Activated CD8-positive, alpha-beta T cell treated with anti-CD3 and anti-CD28 coated beads for 36 hours (primary cell): ENCODE results near the gene PRDM11. TPM values are rescaled to one million over a fixed set of nuclear protein-coding genes. Genes with fewer than 3 reads are reported as not detected.

Source experiments
- ATAC-seq: fragments of 200-7000 bp; cut with Tn5 transposase; one replicate; pipeline ENCODE4 v1.10.0; 2021; ENCODE audit warnings: mild to moderate bottlenecking, moderate library complexity
- CTCF ChIA-PET: fragments of 350-600 bp; sonication (Branson Sonifier 250); formaldehyde crosslinking; loops from one replicate; lab custom pipeline; 2021; ENCODE audit warnings: antibody characterized with exemption; lab: Charles Lee
- POLR2A ChIA-PET: fragments of 350-600 bp; sonication (Branson Sonifier 250); formaldehyde crosslinking; loops from one replicate; lab custom pipeline; 2021; ENCODE audit warnings: antibody characterized with exemption; lab: Charles Lee
- DNase-seq: peaks from one replicate; pipeline ENCODE4 v3.0.0-alpha.2; 2020
- H3K27ac Mint-ChIP-seq: one replicate; pipeline ENCODE4 v1.8.0; 2021; ENCODE audit warnings: mild to moderate bottlenecking, mixed read lengths
- H3K27me3 Mint-ChIP-seq: one replicate; pipeline ENCODE4 v1.8.0; 2021; ENCODE audit warnings: mixed read lengths
- H3K36me3 Mint-ChIP-seq: one replicate; pipeline ENCODE4 v1.8.0; 2021; ENCODE audit warnings: low read depth, mixed read lengths
- H3K4me1 Mint-ChIP-seq: one replicate; pipeline ENCODE4 v1.8.0; 2021; ENCODE audit warnings: low read depth, mixed read lengths
- H3K4me3 Mint-ChIP-seq: one replicate; pipeline ENCODE4 v1.8.0; 2021; ENCODE audit warnings: mild to moderate bottlenecking, moderate library complexity, mixed read lengths
- H3K9me3 Mint-ChIP-seq: one replicate; pipeline ENCODE4 v1.8.0; 2021; ENCODE audit warnings: mixed read lengths
- CTCF ChIP-seq: fragments of 200-600 bp; IDR thresholded peaks from one replicate; pipeline ENCODE4 v1.8.0; 2022; ENCODE audit warnings: antibody characterized with exemption, mild to moderate bottlenecking
- intact Hi-C: fragments of 100-400 bp; cut with micrococcal nuclease; formaldehyde crosslinking; loops from one replicate; pipeline ENCODE4 v1.10.0; 2022
- total RNA-seq, 2 experiments: library from RNA; stranded (reverse); gene quantifications; one replicate each; pipeline ENCODE4 v1.2.3, GENCODE V29; 2021

The PRDM11 gene
- total RNA-seq, 2 experiments from 2014 or later: 2.6 to 3.5 TPM

- intact Hi-C loops: no loop called here
- TF ChIP-seq CTCF: peak; percentile 12
- no peaks in the 10 kb centered on the region for H3K36me3 Mint-ChIP-seq
- ChIA-PET CTCF (interaction anchor here (0.8 to 2.1 kb wide), 17 partner anchors 10 to 290 kb away, joined by 3 to 10 read pairs (median 3); no protein-coding TSS in a partner anchor), POLR2A (no interaction called here)
- ATAC-seq (no peak), DNase-seq (no peak)
- no peaks in the 10 kb centered on the region for H3K4me1 Mint-ChIP-seq
- H3K27ac Mint-ChIP-seq: no peak overlapping the region
- peaks cover 15% of the 10 kb centered on the region for H3K27me3 Mint-ChIP-seq
- no peaks in the 10 kb centered on the region for H3K9me3 Mint-ChIP-seq
- H3K4me3 Mint-ChIP-seq: no peak overlapping the region
Observed at GRCh38 chr11:45233804-45234170, 87.3 kb downstream of the PRDM11 start.

- POLR2A ChIA-PET: no interaction called here
- no peak for ATAC-seq
- Mint-ChIP-seq H3K4me1 (no peaks in the 10 kb centered on the region), H3K27ac (no peak overlapping the region), H3K27me3 (peaks cover 16% of the 10 kb centered on the region), H3K36me3 (no peaks in the 10 kb centered on the region), H3K4me3 (no peak overlapping the region), H3K9me3 (peaks cover under 1% of the 10 kb centered on the region)
- DNase-seq: no peak
- CTCF ChIA-PET: interaction anchor here (1.1 to 3.5 kb wide), 9 partner anchors 10 to 129 kb away, joined by 3 to 14 read pairs (median 6); no protein-coding TSS in a partner anchor
- intact Hi-C loops: no loop called here
- no peak for TF ChIP-seq CTCF
Observed at GRCh38 chr11:45234306-45235006, 88.0 kb downstream of the PRDM11 start.

DNA sequence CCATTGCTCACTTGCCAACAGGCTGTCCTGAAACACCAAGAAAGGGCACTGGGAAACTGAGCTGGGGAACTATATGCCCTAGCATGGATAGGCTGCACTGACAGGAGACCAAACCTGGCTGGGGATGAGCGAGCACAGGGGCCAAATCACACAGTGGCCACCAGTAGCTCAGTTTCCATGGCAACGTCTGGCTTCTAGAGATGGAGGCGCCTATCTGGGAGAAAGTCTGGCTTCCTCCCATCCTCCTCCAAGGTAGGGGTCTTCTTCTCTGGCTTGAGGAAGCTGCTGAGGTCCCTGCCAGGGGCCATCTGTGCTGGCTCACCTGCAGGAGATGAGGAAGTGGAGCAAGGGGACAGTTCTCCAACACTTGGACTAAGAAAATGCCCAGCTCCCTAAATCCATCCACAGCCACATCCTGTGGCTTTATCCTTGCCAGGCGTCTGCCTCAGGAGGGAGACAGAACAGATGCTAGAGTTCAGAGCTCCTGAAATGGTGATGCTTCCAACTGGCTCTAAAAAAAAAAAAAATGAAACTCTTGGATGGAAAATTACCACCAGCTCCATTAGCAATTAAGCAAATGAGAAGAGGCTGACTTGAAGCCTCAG, 91.4 kb downstream of the PRDM11 start:
- Mint-ChIP-seq H3K4me1 (no peaks in the 10 kb centered on the region), H3K27me3 (peaks cover 22% of the 10 kb centered on the region), H3K27ac (no peak overlapping the region), H3K36me3 (no peaks in the 10 kb centered on the region), H3K9me3 (peaks cover 2% of the 10 kb centered on the region), H3K4me3 (no peak overlapping the region)
- CTCF ChIA-PET: interaction anchor here (1.0 to 3.5 kb wide), 4 partner anchors 10 to 127 kb away, joined by 3 to 14 read pairs (median 6); no protein-coding TSS in a partner anchor
- no peak for ATAC-seq
- POLR2A ChIA-PET: no interaction called here
- intact Hi-C loops: no loop called here
- DNase-seq: no peak
- TF ChIP-seq CTCF: no peak

- no peak overlapping the region for H3K4me3 Mint-ChIP-seq
- intact Hi-C loops: no loop called here
- CTCF ChIA-PET: interaction anchor here (1.3 kb wide), 1 partner anchor 94 kb away, joined by 4 read pairs; no protein-coding TSS in a partner anchor
- no peaks in the 10 kb centered on the region for H3K36me3 Mint-ChIP-seq
- H3K27ac Mint-ChIP-seq: no peak overlapping the region
- no peaks in the 10 kb centered on the region for H3K4me1 Mint-ChIP-seq
- ATAC-seq (no peak), DNase-seq (no peak)
- no peak for TF ChIP-seq CTCF
- peaks cover 2% of the 10 kb centered on the region for H3K9me3 Mint-ChIP-seq
- POLR2A ChIA-PET: no interaction called here
- H3K27me3 Mint-ChIP-seq: peaks cover 22% of the 10 kb centered on the region
Observed at GRCh38 chr11:45238724-45239123, 92.3 kb downstream of the PRDM11 start.

DNA sequence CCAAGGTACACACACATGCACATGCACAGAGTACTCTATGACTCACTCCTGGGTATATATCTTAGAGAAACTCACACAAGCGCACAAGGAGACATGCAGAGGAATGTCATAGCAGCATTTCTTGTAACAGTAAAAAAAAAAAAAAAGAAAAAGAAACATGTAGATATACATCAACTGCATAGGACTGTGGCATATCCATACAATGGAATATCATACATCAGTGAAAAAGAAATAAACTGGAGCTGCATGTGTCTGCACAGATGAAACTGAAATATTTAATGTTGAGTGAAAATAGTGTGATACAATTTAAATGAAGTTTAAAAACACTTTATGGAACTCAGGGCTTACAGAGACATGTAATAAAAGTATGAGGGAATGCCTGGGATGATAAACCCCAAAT, 93.3 kb downstream of the PRDM11 start:
- TF ChIP-seq CTCF: no peak
- CTCF ChIA-PET: interaction anchor here (0.7 kb wide), 1 partner anchor 129 kb away, joined by 3 read pairs; no protein-coding TSS in a partner anchor
- peaks cover 22% of the 10 kb centered on the region for H3K27me3 Mint-ChIP-seq
- POLR2A ChIA-PET: no interaction called here
- no peak overlapping the region for H3K27ac Mint-ChIP-seq
- DNase-seq (no peak), ATAC-seq (no peak)
- intact Hi-C loops: no loop called here
- no peaks in the 10 kb centered on the region for H3K4me1 Mint-ChIP-seq
- no peaks in the 10 kb centered on the region for H3K36me3 Mint-ChIP-seq
- no peak overlapping the region for H3K4me3 Mint-ChIP-seq
- H3K9me3 Mint-ChIP-seq: peaks cover 2% of the 10 kb centered on the region
